GM19025 (cell line): ENCODE results near the gene STK11IP.
A peak's percentile ranks its signal among the peaks of the same experiment; 100 is the strongest.
"Not testable (repeated sequence)": the region's sequence is repeated elsewhere in the genome, so short reads cannot be mapped to it uniquely, and the experiment has no call there.

Source experiments
- ATAC-seq: cut with Tn5 transposase; IDR thresholded peaks from one replicate; pipeline ENCODE4 v1.9.1; 2021; ENCODE audit warnings: mild to moderate bottlenecking, low read depth, moderate library complexity; ENCODE audit not compliant: unreplicated experiment

Gene STK11IP

DNA sequence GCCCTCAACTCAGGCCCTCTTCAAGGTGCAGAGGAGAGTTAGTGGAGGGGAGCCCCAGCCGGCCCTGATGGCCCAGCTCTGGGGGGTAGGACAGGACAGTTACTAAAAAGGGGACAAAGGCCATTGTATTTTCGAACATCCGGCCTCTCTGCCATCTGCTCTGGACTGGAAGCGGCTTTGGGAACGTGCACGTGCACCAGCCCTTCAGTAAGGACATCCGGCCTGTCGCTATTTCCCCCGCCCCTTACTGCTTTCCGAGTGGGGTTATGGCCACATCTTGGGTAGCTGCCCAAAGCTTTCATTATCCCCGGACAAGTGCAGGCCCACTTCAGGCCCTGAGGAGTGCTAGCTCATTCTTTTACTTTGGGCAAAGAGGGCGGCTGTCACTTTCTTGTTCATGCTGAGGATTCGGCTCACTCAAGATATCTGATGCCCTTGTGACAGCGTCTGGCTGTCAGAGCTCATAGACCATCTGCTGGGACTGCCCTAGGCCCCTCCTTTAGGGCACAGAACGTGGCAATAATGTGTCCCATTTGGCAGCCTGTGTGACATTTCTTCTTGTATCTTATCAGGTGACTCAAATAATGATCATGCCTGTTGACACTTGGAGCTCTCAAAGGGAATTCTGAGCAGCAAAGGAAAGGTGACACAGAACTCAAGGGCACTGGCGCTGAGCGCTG, 47.3 kb downstream of the STK11IP start:
- ATAC-seq: no peak

DNA sequence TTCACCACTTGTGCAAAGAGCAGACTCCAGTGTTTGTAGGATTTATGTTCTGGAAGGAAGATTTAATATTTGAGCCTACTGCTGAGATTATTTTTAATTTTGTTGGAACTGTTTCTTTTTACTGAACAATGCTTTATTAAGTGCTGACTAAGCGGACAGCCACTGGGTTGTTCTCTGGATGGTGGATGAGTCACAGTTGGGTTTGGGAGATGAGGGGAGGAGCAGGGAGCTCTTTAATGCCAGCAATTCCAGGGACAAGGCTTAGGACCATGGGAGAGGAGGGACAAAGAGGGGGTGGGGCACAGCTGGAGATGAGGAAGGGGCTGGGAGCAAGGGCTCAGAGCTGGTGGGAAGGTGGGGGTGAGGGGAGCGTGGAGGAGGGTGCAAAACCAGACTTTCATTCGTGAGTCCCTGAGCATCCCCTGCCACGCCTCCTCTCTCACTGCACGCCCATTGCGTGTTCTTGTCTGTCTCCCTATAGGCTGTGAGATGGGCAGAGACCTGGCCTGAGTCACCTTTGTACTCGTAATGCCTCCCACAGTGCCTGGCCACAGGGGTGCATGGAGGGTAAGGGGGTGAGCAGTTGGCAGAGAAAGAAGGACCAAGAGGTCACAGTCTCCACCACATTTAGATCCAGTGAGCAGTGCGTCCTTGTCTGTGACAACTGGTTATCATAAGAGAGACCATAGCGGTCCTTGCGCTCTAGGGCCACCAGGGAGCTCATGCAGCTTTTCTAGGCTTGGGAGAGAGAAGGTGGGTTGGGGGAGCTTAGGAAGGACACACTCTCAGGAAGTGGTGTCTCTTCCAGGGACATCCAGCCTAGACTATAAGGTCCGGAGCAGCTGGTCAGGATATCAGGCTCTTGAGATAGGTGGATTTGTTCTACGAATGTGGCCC, 48.2 kb downstream of the STK11IP start:
- ATAC-seq: no peak

DNA sequence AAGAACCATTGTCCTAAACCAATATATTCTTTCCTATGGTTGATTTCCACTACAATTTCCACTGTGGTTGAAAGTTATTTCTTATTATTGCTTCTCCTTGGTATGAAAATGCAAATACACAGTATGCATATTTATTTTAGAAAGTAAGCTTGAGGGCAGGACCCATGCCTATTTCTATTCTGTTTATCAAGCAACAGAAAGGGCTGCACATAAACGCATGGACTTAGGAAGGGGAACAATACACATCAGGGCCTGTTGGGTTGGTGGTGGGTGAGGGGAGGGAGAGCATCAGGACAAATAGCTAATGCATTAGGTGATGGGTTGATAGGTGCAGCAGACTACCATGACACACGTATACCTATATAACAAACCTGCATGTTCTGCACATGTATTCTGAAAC, 50.5 kb downstream of the STK11IP start:
- ATAC-seq: no peak

DNA sequence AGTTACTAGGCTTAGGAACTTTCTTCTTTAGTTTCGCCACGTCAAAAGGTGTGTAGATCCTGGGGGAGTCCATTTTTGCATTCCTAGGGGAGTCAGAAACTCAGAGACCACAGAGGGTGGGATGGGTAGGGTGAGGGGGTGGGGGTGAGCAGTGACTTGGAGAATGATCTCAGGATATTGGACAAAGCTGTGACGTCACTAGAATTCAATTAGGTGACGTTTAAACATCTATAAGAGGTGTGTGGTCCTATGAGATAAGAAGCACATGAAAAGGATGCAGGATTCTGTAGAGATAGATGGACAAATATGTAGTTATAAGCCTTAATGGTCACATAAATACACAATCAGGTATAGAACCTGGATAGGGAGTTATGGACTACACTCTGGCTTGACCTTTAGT, 51.3 kb downstream of the STK11IP start:
- ATAC-seq: no peak

DNA sequence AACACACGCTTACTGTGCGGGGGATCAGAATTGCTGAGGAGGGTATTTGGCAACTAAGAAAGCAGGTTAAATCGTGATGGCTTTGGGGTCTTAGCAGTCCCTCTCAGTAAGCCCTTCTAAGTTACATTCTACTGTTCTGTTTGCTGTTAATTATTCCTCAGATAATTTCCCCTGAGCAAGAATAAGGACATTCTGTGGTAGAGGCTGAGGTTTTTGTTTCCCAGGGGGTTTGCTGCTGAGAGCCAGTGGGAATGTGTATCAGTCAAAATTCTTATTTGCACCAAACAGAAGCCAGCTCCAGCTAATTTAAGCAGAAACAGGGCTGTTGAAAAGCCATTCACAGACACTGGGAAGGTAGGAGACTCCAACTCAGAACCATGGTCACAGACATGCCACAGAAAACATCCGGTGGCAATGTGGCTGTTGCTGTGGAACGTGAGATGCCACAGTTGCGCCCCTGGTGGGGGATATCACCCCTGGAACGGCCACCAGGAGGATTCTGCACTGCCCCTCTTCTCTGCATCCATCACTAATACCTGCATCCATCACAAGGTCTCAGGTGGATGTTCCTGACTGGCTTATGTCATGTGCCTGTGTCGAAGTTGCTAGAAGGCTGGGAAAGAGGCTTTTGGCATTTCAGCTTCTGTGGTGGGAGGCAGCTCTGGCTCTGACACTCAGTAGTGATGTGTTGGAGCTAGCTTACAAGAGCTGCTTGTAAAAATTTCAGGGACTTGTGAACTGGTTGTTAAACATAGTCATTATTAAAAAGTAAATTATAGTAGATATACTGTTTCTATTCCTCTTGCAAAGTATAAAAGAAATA, 53.0 kb downstream of the STK11IP start:
- ATAC-seq: no peak

DNA sequence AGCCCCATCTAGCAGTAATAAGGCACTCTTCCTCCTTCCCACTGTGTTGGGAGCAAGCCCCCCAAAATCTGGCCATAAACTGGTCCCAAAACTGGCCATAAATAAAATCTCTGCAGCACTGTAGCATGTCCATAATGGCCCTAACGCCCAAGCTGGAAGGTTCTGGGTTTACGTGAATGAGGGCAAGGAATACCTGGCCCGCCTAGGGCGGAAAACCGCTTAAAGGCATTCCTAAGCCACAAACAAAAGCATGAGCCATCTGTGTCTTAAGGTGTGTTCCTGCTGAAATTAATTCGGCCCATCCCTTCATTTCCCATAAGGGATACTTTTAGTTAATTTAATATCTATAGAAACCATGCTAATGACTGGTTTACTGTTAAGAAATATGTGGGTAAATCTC, 54.0 kb downstream of the STK11IP start:
- ATAC-seq: not testable (repeated sequence)

DNA sequence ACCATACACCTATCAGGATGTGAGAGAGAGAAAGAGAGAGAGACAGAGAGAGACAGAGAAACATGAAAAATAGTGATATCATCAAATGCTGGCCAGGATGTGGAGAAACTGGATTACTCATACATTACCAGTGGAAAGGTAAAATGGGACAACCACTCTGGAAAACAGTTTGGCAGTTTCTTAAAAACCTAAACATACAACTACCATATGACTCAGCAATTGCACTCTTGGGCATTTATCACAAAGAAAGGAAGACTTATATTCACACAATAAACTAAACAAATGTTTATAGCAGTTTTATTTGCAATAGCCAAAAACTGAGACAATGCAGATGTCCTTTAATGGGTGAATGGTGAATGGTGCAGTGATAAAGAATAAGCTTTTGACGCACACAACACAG, 58.9 kb downstream of the STK11IP start:
- no peak for ATAC-seq

DNA sequence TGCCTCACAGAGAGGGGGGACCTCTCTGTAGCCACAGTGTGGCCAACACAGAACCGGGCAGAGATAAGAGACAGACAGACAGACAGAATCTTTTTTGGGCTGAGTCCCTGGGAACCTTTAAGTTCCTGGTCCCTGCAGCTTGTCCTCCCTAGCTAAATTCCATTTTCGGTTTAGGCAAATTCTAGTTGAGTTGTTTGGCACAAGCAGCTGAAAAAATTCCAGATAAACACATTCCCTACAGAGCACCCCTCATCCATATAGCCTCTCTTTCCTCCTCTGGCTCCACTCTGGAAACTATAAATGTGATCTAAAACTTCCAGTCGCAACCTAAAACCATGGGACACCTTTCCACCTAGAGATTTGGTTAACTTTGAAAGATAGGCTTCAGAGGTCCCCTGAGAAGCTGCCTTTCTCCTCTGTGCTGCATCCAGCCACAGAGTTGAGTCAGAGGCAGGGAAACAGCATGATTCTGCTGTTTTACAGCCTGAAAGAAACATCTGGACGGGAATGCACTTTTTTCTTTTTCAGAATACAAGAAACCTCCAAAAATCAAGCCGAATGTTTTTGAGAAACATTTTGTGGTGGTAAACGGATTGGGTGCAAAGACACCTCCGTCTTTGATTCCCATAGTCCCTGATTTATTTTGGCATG, 60.7 kb downstream of the STK11IP start:
- ATAC-seq: no peak

DNA sequence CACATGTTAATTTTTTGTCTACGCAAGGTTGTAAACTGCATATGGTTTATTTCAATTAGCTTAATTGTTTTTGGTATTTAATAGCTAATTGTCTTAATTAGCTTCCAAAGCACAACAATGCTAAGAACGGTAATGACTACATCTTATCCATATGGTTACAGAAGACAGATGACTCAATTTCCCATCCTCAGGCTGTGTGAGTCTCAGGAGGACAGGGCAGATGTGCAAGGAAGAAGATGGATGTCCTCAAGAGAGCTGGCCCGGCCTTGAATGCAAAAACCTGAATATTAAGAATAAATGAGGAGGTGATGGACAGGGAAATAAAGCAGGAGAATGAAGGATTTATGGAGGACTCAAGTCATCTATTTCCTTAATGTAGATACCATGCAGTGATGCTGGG, 61.2 kb downstream of the STK11IP start:
- ATAC-seq: no peak

DNA sequence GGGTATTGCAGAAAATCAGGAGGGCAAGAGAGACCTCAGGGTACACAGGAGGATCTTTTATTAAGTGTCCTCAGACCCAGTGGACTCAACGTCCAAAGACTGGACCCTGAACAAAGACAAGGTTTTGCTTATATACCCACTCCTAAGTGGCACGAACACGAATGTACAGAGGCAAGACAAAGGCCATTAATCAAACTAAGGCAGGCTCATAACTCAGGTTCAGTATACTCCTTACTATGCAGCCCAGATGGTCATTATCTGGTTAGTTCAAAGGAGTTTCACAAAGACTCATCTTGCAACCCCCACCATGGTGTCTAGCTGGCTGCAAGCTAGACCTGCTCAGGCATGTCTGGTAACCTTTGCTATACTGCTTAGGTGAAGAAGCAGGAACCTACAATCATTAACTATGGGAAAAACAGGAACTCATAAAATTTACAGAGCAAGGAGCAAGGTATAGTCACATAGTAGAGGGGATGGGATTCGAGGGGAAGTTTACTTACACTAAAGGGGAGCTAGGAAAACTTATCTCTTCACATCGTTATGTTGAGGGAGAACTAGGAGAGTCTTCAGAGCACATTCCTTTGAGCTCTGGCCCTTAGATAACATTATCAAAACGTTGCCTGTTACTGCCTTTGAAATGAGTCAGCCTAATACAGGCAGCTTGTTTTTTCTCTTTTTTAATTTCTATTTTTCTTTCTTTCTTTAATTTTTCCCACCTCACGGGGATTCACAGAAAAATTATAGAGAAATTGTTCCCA, 63.7 kb downstream of the STK11IP start:
- ATAC-seq: peak; percentile 89

DNA sequence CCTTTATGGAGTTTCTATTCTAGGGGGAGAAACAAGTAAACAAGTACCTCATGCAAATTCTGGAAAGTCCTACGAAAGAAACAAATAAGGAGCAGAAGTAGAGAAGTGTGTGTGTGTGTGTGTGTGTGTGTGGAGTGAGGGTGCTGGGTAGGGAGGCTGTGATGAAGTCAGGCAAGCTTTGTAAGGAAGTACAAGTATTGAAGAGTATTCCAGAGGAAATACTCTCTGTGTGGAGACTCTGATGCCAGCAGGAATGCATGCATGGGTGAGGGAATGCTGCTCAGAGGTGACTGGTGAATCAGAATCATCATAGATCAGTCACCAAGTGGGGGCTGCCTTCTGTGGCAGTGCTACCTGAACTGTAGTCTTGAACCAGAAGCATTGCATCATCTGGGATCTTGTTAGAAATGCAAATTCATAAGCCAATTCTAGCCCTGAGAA, 64.3 kb downstream of the STK11IP start:
- ATAC-seq: no peak

DNA sequence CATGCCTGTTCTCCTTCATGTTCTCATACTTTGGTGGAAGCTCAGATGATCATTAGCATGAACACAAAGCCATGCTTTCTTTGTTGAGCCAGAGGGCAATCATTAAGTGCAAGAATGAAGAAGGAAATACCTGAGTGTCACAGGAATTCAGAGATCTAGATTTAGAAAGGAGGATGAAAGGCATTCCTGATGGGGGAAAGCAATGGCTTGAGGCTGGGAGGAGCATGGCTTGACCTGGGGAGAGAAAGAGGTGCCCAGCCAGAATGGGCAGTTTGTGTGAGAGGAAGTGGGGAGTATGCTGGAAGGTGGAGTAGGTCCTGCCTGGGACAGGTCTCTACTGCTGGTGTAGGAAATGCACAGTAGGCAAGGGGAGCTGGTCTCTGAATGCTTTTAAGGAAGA, 64.9 kb downstream of the STK11IP start:
- no peak for ATAC-seq

DNA sequence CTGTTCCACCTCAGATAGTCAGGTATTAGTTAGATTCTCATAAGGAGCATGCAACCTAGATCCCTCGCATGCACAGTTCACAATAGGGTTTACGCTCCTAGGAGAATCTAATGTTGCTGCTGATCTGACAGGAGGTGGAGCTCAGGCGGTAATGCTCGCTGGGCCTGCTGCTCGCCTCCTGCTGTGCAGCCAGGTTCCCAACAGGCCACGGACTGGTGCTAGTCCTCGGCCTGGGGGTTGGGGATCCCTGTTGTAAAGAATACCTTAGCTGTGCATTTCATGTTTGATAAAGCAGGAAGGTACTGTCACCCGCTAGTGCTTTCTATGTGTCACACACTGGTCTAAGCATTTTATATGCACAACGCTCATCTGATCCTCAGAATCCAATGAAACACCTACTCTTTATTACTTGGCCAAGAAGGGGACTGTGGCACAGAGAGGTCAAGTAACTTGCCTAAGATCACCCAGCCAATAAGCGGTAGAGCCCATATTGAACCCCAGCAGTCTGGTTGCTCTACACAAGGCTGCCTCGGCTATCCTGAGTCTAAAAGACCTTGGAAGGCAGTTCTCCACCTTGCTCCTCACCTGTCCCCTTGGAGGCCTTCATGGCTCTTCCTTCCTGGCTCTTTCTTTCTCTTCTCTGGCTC, 65.6 kb downstream of the STK11IP start:
- no peak for ATAC-seq

DNA sequence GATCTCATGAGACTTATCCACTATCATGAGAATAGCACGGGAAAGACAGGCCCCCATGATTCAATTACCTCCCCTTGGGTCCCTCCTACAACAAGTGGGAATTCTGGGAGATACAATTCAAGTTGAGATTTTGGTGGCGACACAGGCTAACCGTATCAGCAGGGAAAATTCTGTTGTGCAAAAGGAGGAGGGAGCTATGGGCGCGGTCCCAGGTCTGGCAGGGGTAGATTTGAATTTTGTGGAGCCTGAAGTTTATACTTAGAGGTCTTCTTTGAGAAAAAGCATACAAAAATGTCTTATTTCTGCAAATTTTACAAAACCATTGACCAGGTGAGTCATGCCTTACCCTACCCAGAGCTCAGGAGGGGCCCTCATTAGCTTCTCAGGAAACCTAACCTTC, 66.4 kb downstream of the STK11IP start:
- no peak for ATAC-seq

DNA sequence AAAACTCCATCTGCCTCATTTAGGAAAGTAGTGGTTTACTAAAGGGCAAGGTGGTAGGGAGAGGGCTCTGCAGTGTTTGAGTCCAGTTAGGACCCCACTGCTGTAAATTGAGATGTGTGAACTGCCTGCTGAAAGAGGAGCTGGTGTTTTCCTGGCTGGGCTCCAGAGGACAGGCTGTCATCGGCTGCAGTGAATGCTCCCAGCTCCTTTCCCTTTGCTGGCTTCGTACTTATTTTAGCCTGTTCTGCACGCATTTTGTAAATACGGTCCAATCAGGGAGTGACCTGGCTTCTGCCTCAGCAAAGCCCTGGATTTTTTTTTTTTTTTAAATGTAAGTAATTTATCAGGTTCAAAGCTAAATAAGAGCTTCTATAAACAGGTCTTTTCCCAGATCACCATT, 67.3 kb downstream of the STK11IP start:
- no peak for ATAC-seq

DNA sequence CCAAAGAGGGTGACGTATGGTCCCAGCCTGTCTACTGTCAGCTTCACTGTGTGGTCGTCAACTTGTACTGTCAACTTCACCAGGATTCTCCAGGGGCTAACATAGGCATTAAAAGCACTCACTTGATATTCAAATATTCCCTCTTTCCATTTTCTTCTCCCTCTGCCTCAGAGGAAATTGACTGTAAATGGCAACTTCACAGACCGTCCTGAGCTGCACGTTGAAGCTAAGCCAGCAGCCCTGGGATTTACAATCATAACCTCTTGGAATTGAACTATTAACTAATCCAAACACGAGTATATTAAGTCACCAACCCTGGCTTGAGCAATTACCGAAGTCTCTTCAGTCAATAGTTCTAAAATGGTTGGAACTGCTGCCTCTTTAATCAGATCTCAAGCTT, 68.3 kb downstream of the STK11IP start:
- no peak for ATAC-seq
